Measurements from ENCODE around the gene ITPR3. TPM values are rescaled to one million over a fixed set of nuclear protein-coding genes. Genes with fewer than 3 reads are reported as not detected.

Gene ITPR3
- total RNA-seq: 69.3 and 74.4 TPM in 2 replicates

DNA sequence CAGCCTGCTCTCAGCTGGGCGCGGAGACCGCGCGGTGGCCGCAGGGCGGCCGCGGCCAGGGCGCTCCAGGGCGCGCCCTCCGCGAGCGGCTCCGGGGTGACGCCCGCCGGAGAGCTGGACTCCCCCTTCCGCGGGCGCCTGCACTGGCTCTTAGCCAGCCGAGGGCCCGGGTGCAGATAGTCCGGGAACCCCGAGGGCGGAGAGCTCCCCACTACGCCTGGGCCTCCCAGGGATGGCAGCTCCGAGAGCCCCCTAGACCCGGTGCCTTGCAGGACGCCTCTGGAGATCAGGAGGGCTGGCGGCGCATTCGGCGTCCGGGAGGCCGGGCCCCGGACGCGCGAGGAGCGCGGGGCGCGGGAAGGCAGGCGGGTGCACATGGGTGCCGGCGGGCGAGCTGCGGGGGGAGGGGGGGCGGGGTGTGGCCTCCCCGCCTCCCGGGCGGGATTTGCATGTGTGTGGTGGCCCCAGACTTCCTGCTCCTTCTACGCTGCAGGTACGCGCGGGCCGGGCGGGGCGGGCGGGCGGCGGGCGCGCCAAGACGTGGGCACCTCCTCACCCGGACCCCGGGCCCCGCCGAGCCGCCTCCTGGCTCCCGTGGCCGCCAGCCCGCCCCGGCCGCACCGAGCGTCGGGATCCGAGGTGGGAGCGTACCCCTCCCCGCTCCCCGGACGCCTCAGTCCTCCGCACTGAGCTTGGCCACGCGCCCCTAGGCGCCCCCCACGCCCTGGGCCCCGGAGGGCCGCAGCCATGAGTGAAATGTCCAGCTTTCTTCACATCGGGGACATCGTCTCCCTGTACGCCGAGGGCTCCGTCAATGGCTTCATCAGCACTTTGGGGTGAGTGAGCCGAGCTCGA is at the start of gene ITPR3:
ITPR3 (plus strand) TSS at position 467 of the 855 bp plus-strand sequence; CDS start at position 748, 281 bp downstream.
- no peak for DNase-seq (ENCODE audit: low read depth)
- TF ChIP-seq, protein P1, sequence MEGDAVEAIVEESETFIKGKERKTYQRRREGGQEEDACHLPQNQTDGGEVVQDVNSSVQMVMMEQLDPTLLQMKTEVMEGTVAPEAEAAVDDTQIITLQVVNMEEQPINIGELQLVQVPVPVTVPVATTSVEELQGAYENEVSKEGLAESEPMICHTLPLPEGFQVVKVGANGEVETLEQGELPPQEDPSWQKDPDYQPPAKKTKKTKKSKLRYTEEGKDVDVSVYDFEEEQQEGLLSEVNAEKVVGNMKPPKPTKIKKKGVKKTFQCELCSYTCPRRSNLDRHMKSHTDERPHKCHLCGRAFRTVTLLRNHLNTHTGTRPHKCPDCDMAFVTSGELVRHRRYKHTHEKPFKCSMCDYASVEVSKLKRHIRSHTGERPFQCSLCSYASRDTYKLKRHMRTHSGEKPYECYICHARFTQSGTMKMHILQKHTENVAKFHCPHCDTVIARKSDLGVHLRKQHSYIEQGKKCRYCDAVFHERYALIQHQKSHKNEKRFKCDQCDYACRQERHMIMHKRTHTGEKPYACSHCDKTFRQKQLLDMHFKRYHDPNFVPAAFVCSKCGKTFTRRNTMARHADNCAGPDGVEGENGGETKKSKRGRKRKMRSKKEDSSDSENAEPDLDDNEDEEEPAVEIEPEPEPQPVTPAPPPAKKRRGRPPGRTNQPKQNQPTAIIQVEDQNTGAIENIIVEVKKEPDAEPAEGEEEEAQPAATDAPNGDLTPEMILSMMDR (conservative IDR thresholded peaks at IDR 0.05; ENCODE audit: low read depth, low read length): no peak
- H3K4me3 ChIP-seq (ENCODE audit: low read depth, low read length): peak within 1 kb of the TSS; percentile 94

DNA sequence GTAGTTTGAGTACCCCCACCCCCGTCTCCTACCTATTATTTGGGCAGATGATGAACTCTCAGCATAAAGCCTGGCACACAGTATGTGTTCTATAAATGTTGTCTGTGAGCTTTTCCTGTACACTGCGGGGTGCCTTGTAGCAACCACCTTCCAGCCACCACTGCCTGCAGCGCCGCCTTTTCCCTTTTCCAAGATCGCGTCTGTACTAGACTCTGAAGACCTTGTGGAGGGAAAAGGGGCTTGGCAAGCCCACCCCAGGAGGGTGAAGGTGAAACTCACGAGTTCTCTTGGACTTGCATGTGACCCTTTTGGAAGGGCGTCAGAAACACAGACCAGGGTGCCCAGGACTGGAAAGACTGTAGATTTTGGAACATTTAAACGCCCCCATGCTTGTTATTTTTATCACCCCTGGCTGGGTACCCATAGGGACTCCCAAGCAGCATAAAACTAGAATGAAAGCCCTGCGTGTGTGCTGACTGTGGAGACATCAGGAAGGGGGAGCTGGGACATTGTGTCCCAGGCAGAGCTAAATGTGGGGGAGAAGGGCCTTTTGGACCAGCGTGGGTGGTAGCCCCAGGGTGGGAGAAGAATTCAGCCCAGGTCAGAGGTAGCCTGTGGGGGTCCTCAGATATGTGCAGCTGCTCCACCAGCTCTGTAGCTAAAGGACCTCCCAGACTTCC is 49.3 kb upstream of the ITPR3 start:
- no peak for DNase-seq (ENCODE audit: low read depth)
- peak overlapping the region; percentile 58 for H3K4me3 ChIP-seq (ENCODE audit: low read depth, low read length)
- TF ChIP-seq, protein P1 (conservative IDR thresholded peaks at IDR 0.05; ENCODE audit: low read depth, low read length): no peak

DNA sequence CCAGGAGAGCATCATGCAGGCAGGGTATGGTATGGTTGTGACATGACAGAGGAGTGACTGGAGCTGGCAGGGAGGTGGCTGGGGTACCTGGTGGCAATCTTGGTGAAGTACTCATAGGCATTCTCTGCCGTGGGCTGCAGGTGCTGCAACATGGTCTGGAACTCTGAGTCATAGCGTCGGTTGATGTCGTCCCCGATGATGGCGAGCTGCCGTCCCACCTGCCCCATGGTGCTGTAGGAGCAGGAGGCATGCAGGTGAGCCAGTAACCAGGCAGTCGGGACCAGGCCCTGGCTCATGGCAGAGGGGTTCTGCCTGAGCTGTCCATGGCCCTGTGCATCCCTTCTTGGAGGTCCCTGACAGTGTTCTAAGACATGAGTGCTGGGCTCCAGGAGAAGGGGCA is 45.9 kb upstream of the ITPR3 start:
- no peak for DNase-seq (ENCODE audit: low read depth)
- TF ChIP-seq, protein P1 (conservative IDR thresholded peaks at IDR 0.05; ENCODE audit: low read depth, low read length): no peak
- H3K4me3 ChIP-seq (ENCODE audit: low read depth, low read length): no peak overlapping the region

GRCh38 chr6:33576668-33577067 is 44.5 kb upstream of the ITPR3 start:
- no peak overlapping the region for H3K4me3 ChIP-seq (ENCODE audit: low read depth, low read length)
- TF ChIP-seq, protein P1 (conservative IDR thresholded peaks at IDR 0.05; ENCODE audit: low read depth, low read length): no peak
- no peak for DNase-seq (ENCODE audit: low read depth)

GRCh38 chr6:33577106-33577535 is 44.0 kb upstream of the ITPR3 start:
- no peak for DNase-seq (ENCODE audit: low read depth)
- no peak overlapping the region for H3K4me3 ChIP-seq (ENCODE audit: low read depth, low read length)
- TF ChIP-seq, protein P1 (conservative IDR thresholded peaks at IDR 0.05; ENCODE audit: low read depth, low read length): no peak

GRCh38 chr6:33577718-33578117 is 43.4 kb upstream of the ITPR3 start:
- TF ChIP-seq, protein P1 (conservative IDR thresholded peaks at IDR 0.05; ENCODE audit: low read depth, low read length): no peak
- DNase-seq (ENCODE audit: low read depth): no peak
- no peak overlapping the region for H3K4me3 ChIP-seq (ENCODE audit: low read depth, low read length)

All from epithelial cell of proximal tubule (primary cell).